Astrocyte (in vitro differentiated cells and primary cell): ENCODE results near the gene R3HCC1L.

Source experiments
- CTCF ChIP-seq: IDR thresholded peaks from 2 replicates; pipeline ENCODE4 v1.5.1; 2011; ENCODE audit warnings: low read depth, mild to moderate bottlenecking, inconsistent platforms, low read length, moderate library complexity; ENCODE audit not compliant: insufficient read depth
- EZH2 ChIP-seq: IDR thresholded peaks from 2 replicates; pipeline ENCODE4 v1.6.1; 2012; ENCODE audit warnings: mild to moderate bottlenecking, low read length, inconsistent platforms; ENCODE audit not compliant: insufficient read depth

- TF ChIP-seq CTCF, result no peak
- TF ChIP-seq EZH2, result no peak
Measured at GRCh38 chr10:98293550-98294269, 159.3 kb downstream of the R3HCC1L start.
